ENCODE data around the gene LCE3C. TPM values are rescaled to one million over a fixed set of nuclear protein-coding genes. Genes with fewer than 3 reads are reported as not detected.

The LCE3C gene
- total RNA-seq, 1 donor from 2014 or later = not detected

- Mint-ChIP-seq H3K36me3 (ENCODE audit: low read depth, unreplicated experiment) (no peaks in the 10 kb centered on the region), H3K4me1 (ENCODE audit: unreplicated experiment) (peaks cover 3% of the 10 kb centered on the region), H3K4me3 (ENCODE audit: unreplicated experiment) (no peak overlapping the region), H3K27me3 (ENCODE audit: unreplicated experiment) (peaks cover 2% of the 10 kb centered on the region), H3K27ac (ENCODE audit: unreplicated experiment) (no peak overlapping the region), H3K9me3 (ENCODE audit: unreplicated experiment) (no peaks in the 10 kb centered on the region)
- TF ChIP-seq CTCF (IDR thresholded peaks at IDR 0.05; ENCODE audit: unreplicated experiment) = no peak
- DNase-seq (ENCODE audit: low spot score) = no peak
Observed at GRCh38 chr1:152640351-152640750, 40.3 kb downstream of the LCE3C start.

GRCh38 chr1:152643945-152644344, 43.9 kb downstream of the LCE3C start:
- no peaks in the 10 kb centered on the region for H3K9me3 Mint-ChIP-seq (ENCODE audit: unreplicated experiment)
- no peak overlapping the region for H3K27ac Mint-ChIP-seq (ENCODE audit: unreplicated experiment)
- H3K27me3 Mint-ChIP-seq (ENCODE audit: unreplicated experiment) = peaks cover 2% of the 10 kb centered on the region
- H3K36me3 Mint-ChIP-seq (ENCODE audit: low read depth, unreplicated experiment) = no peaks in the 10 kb centered on the region
- peaks cover 3% of the 10 kb centered on the region for H3K4me1 Mint-ChIP-seq (ENCODE audit: unreplicated experiment)
- no peak overlapping the region for H3K4me3 Mint-ChIP-seq (ENCODE audit: unreplicated experiment)
- TF ChIP-seq CTCF (IDR thresholded peaks at IDR 0.05; ENCODE audit: unreplicated experiment) = no peak
- DNase-seq (ENCODE audit: low spot score) = no peak

GRCh38 chr1:152645146-152645545, 45.1 kb downstream of the LCE3C start:
- H3K36me3 Mint-ChIP-seq (ENCODE audit: low read depth, unreplicated experiment) = no peaks in the 10 kb centered on the region
- H3K4me3 Mint-ChIP-seq (ENCODE audit: unreplicated experiment) = no peak overlapping the region
- DNase-seq (ENCODE audit: low spot score) = no peak
- no peak for TF ChIP-seq CTCF (IDR thresholded peaks at IDR 0.05; ENCODE audit: unreplicated experiment)
- no peak overlapping the region for H3K27ac Mint-ChIP-seq (ENCODE audit: unreplicated experiment)
- H3K27me3 Mint-ChIP-seq (ENCODE audit: unreplicated experiment) = peaks cover 2% of the 10 kb centered on the region
- no peaks in the 10 kb centered on the region for H3K9me3 Mint-ChIP-seq (ENCODE audit: unreplicated experiment)
- peaks cover 3% of the 10 kb centered on the region for H3K4me1 Mint-ChIP-seq (ENCODE audit: unreplicated experiment)

- peaks cover 2% of the 10 kb centered on the region for H3K27me3 Mint-ChIP-seq (ENCODE audit: unreplicated experiment)
- TF ChIP-seq CTCF (IDR thresholded peaks at IDR 0.05; ENCODE audit: unreplicated experiment) = no peak
- peaks cover 3% of the 10 kb centered on the region for H3K4me1 Mint-ChIP-seq (ENCODE audit: unreplicated experiment)
- H3K9me3 Mint-ChIP-seq (ENCODE audit: unreplicated experiment) = no peaks in the 10 kb centered on the region
- no peaks in the 10 kb centered on the region for H3K36me3 Mint-ChIP-seq (ENCODE audit: low read depth, unreplicated experiment)
- no peak overlapping the region for H3K27ac Mint-ChIP-seq (ENCODE audit: unreplicated experiment)
- DNase-seq (ENCODE audit: low spot score) = no peak
- no peak overlapping the region for H3K4me3 Mint-ChIP-seq (ENCODE audit: unreplicated experiment)
Observed at GRCh38 chr1:152646656-152647055, 46.6 kb downstream of the LCE3C start.

Other genes with a start within 250 kb of the LCE3C start
- gene FLG2, start 240.2 kb upstream of the LCE3C start, total RNA-seq (ENCODE audit: unreplicated experiment) = not detected
- gene CRNN, start 186.0 kb upstream of the LCE3C start, total RNA-seq (ENCODE audit: unreplicated experiment) = not detected
- not detected for gene LCE5A, start 89.4 kb upstream of the LCE3C start, total RNA-seq (ENCODE audit: unreplicated experiment)
- not detected for gene CRCT1, start 85.8 kb upstream of the LCE3C start, total RNA-seq (ENCODE audit: unreplicated experiment)
- not detected for gene LCE3E, start 33.5 kb upstream of the LCE3C start, total RNA-seq (ENCODE audit: unreplicated experiment)
- gene LCE3D, start 19.7 kb upstream of the LCE3C start, total RNA-seq (ENCODE audit: unreplicated experiment) = not detected
- not detected for gene LCE3B, start 13.6 kb downstream of the LCE3C start, total RNA-seq (ENCODE audit: unreplicated experiment)
- not detected for gene LCE3A, start 22.9 kb downstream of the LCE3C start, total RNA-seq (ENCODE audit: unreplicated experiment)
- gene LCE2D, start 63.1 kb downstream of the LCE3C start, total RNA-seq (ENCODE audit: unreplicated experiment) = not detected
- not detected for gene LCE2C, start 75.0 kb downstream of the LCE3C start, total RNA-seq (ENCODE audit: unreplicated experiment)
- gene LCE2B, start 85.9 kb downstream of the LCE3C start, total RNA-seq (ENCODE audit: unreplicated experiment) = not detected
- not detected for gene LCE2A, start 98.1 kb downstream of the LCE3C start, total RNA-seq (ENCODE audit: unreplicated experiment)
- gene LCE4A, start 107.9 kb downstream of the LCE3C start, total RNA-seq (ENCODE audit: unreplicated experiment) = not detected
- not detected for gene KPRP, start 157.8 kb downstream of the LCE3C start, total RNA-seq (ENCODE audit: unreplicated experiment)
- gene LCE1F, start 174.9 kb downstream of the LCE3C start, total RNA-seq (ENCODE audit: unreplicated experiment) = not detected
- not detected for gene LCE1E, start 186.0 kb downstream of the LCE3C start, total RNA-seq (ENCODE audit: unreplicated experiment)
- gene LCE1D, start 196.5 kb downstream of the LCE3C start, total RNA-seq (ENCODE audit: unreplicated experiment) = not detected
- not detected for gene LCE1C, start 206.4 kb downstream of the LCE3C start, total RNA-seq (ENCODE audit: unreplicated experiment)
- not detected for gene LCE1B, start 211.7 kb downstream of the LCE3C start, total RNA-seq (ENCODE audit: unreplicated experiment)
- not detected for gene LCE1A, start 227.2 kb downstream of the LCE3C start, total RNA-seq (ENCODE audit: unreplicated experiment)
- not detected for gene LCE6A, start 242.6 kb downstream of the LCE3C start, total RNA-seq (ENCODE audit: unreplicated experiment)